GM23338 (cell line): ENCODE results near the gene GPATCH3. TPM values are rescaled to one million over a fixed set of nuclear protein-coding genes. Genes with fewer than 3 reads are reported as not detected.
A peak's percentile ranks its signal among the peaks of the same experiment; 100 is the strongest.

Source experiments
- ATAC-seq: fragments of 200-7000 bp; cut with Tn5 transposase; 3 replicates; pipeline ENCODE4 v1.9.1; 2020
- DNase-seq: peaks from one replicate; pipeline ENCODE4 v3.0.0-alpha.2; 2015; ENCODE audit warnings: low spot score
- H2AFZ ChIP-seq: fragments of 200-600 bp; sonication (generic); 2 replicates; pipeline ENCODE4 v1.8.0; 2016; ENCODE audit warnings: antibody characterized with exemption, mild to moderate bottlenecking, moderate library complexity
- H3F3A ChIP-seq: fragments of 200-600 bp; sonication (generic); replicated peaks from 2 replicates; pipeline ENCODE4 v1.8.0; 2017; ENCODE audit warnings: antibody characterized with exemption, mixed run types, low read depth
- H3K27ac ChIP-seq: fragments of 200-600 bp; sonication (generic); 2 replicates; pipeline ENCODE4 v1.6.1; 2016; ENCODE audit warnings: low read depth
- H3K27me3 ChIP-seq: fragments of 200-600 bp; sonication (generic); 2 replicates; pipeline ENCODE4 v1.8.0; 2016; ENCODE audit warnings: mild to moderate bottlenecking, mixed run types, moderate library complexity; ENCODE audit not compliant: insufficient read depth
- H3K36me3 ChIP-seq: fragments of 200-600 bp; sonication (generic); 2 replicates; pipeline ENCODE4 v1.8.0; 2016; ENCODE audit warnings: mild to moderate bottlenecking; ENCODE audit not compliant: insufficient read depth
- H3K4me1 ChIP-seq: fragments of 200-600 bp; sonication (generic); 2 replicates; pipeline ENCODE4 v1.8.0; 2016; ENCODE audit warnings: mild to moderate bottlenecking, moderate library complexity; ENCODE audit not compliant: insufficient read depth
- H3K4me2 ChIP-seq: fragments of 200-600 bp; sonication (generic); 2 replicates; pipeline ENCODE4 v1.7.1; 2017; ENCODE audit warnings: mixed run types
- H3K4me3 ChIP-seq: fragments of 200-600 bp; sonication (generic); 2 replicates; pipeline ENCODE4 v1.6.1; 2016; ENCODE audit warnings: mixed run types
- H3K79me2 ChIP-seq: fragments of 200-600 bp; sonication (generic); replicated peaks from 2 replicates; pipeline ENCODE4 v1.8.0; 2017; ENCODE audit warnings: mild to moderate bottlenecking; ENCODE audit not compliant: insufficient read depth
- H3K9me2 ChIP-seq: fragments of 200-600 bp; sonication (generic); 2 replicates; pipeline ENCODE4 v1.8.0; 2017; ENCODE audit not compliant: insufficient read depth
- H4K20me1 ChIP-seq: fragments of 200-600 bp; sonication (generic); replicated peaks from 2 replicates; pipeline ENCODE4 v1.8.0; 2017; ENCODE audit warnings: mild to moderate bottlenecking; ENCODE audit not compliant: insufficient read depth
- H3K27ac Mint-ChIP-seq: 2 replicates; pipeline ENCODE4 v1.8.0; 2020; ENCODE audit warnings: inconsistent platforms, mild to moderate bottlenecking, moderate library complexity, mixed read lengths
- H3K27me3 Mint-ChIP-seq: 3 replicates; pipeline ENCODE4 v1.8.0; 2022; ENCODE audit warnings: low read depth, mild to moderate bottlenecking, moderate library complexity, mixed read lengths, inconsistent platforms; ENCODE audit not compliant: insufficient read depth, poor library complexity
- H3K36me3 Mint-ChIP-seq: 3 replicates; pipeline ENCODE4 v1.8.0; 2021; ENCODE audit warnings: low read depth, mild to moderate bottlenecking, inconsistent platforms, moderate library complexity, mixed read lengths
- H3K4me1 Mint-ChIP-seq: 3 replicates; pipeline ENCODE4 v1.8.0; 2020; ENCODE audit warnings: mild to moderate bottlenecking, inconsistent platforms, mixed read lengths
- H3K4me3 Mint-ChIP-seq: 3 replicates; pipeline ENCODE4 v1.8.0; 2021; ENCODE audit warnings: moderate library complexity, mild to moderate bottlenecking, inconsistent platforms, mixed read lengths
- H3K9me3 Mint-ChIP-seq: 3 replicates; pipeline ENCODE4 v1.8.0; 2020; ENCODE audit warnings: moderate library complexity, mild to moderate bottlenecking, inconsistent platforms, mixed read lengths
- CREB1 ChIP-seq: fragments of 250-450 bp; sonication (Bioruptor Pico); IDR thresholded peaks from 2 replicates; pipeline ENCODE4 v1.5.0; 2020; ENCODE audit warnings: low read depth, mild to moderate bottlenecking, moderate library complexity
- EZH2 ChIP-seq: fragments of 200-600 bp; sonication (generic); IDR thresholded peaks from one replicate; pipeline ENCODE4 v1.8.0; 2017; ENCODE audit warnings: antibody characterized with exemption, mild to moderate bottlenecking, low read depth; ENCODE audit not compliant: unreplicated experiment
- EZH2phosphoT487 ChIP-seq: fragments of 200-600 bp; sonication (generic); IDR thresholded peaks from one replicate; pipeline ENCODE4 v1.8.1; 2018; ENCODE audit warnings: antibody characterized with exemption; ENCODE audit not compliant: unreplicated experiment
- JUNB ChIP-seq: IDR thresholded peaks from one replicate; pipeline ENCODE4 v1.6.1; 2016; ENCODE audit warnings: antibody characterized with exemption; ENCODE audit not compliant: unreplicated experiment
- NANOG ChIP-seq: IDR thresholded peaks from 2 replicates; pipeline ENCODE4 v1.6.1; 2016; ENCODE audit warnings: antibody characterized with exemption, borderline replicate concordance
- POLR2AphosphoS5 ChIP-seq: IDR thresholded peaks from 2 replicates; pipeline ENCODE4 v1.6.1; 2016; ENCODE audit warnings: antibody characterized with exemption, low read depth
- STAT1 ChIP-seq: IDR thresholded peaks from one replicate; pipeline ENCODE4 v1.6.1; 2016; ENCODE audit warnings: antibody characterized with exemption; ENCODE audit not compliant: unreplicated experiment
- ZNF114 ChIP-seq: fragments of 250-450 bp; sonication (Bioruptor Pico); IDR thresholded peaks from 2 replicates; pipeline ENCODE4 v1.5.0; 2020; ENCODE audit warnings: mild to moderate bottlenecking, moderate library complexity
- ZNF331 ChIP-seq: fragments of 250-450 bp; sonication (Bioruptor Pico); IDR thresholded peaks from 2 replicates; pipeline ENCODE4 v1.5.0; 2020; ENCODE audit warnings: low read depth, mild to moderate bottlenecking, moderate library complexity
- polyA plus RNA-seq: library from polyadenylated mRNA; unstranded; fragments of >200 nt; fragmentation: Nextera tagmentation; extraction: Ambion mirVana; gene quantifications from 2 replicates; pipeline ENCODE4 v1.2.1, GENCODE V29; 2016
- total RNA-seq: library from RNA; depleted of rRNA; stranded (reverse); fragments of >200 nt; shearing (Covaris generic); gene quantifications from 2 replicates; pipeline ENCODE4 v1.2.3, GENCODE V29; 2014
- TF ChIP-seq, protein P1 (sequence below): IDR thresholded peaks from one replicate; pipeline ENCODE4 v1.6.1; 2018; ENCODE audit warnings: antibody characterized with exemption; ENCODE audit not compliant: unreplicated experiment
- TF ChIP-seq, protein P2 (sequence below): fragments of 250-450 bp; sonication (Bioruptor Pico); IDR thresholded peaks from 2 replicates; pipeline ENCODE4 v1.5.0; 2020; ENCODE audit warnings: mild to moderate bottlenecking, moderate library complexity
- TF ChIP-seq, protein P3 (sequence below): IDR thresholded peaks from 2 replicates; pipeline ENCODE4 v1.6.1; 2016; ENCODE audit warnings: antibody characterized with exemption
- TF ChIP-seq, protein P4 (sequence below), 2 experiments: fragments of 200-600 bp in 1 of 2; sonication (generic) in 1 of 2; conservative IDR thresholded peaks; 2 replicates each; pipeline versions ENCODE4 v1.5.1 to v1.6.1; 2016 to 2017; ENCODE audit warnings: antibody characterized with exemption in 2 of 2, low read depth in 2 of 2, mild to moderate bottlenecking in 2 of 2, moderate library complexity in 1 of 2

GPATCH3 gene
- total and polyA plus RNA-seq, 2 experiments from 2014 or later: 10.5 to 13.0 TPM

- H3K36me3 Mint-ChIP-seq: peaks cover 45% of the 10 kb centered on the region
- peaks cover 14% of the 10 kb centered on the region for H3K27me3 Mint-ChIP-seq
- no peaks in the 10 kb centered on the region for H3K9me3 Mint-ChIP-seq
- Histone ChIP-seq H3K27me3 (no peaks in the 10 kb centered on the region), H3K79me2 (peaks cover 54% of the 10 kb centered on the region), H3K4me3 (peak overlapping the region; percentile 93), H3K36me3 (peaks cover 31% of the 10 kb centered on the region), H3F3A (peaks cover 21% of the 10 kb centered on the region; the same call in 1 of the 2 replicates), H3K4me2 (peak overlapping the region; percentile 97), H3K27ac (no peak overlapping the region), H3K4me1 (peaks cover 12% of the 10 kb centered on the region), H2AFZ (no peak overlapping the region), H3K9me2 (no peaks in the 10 kb centered on the region), H4K20me1 (peaks cover 24% of the 10 kb centered on the region; the same call in 1 of the 2 replicates)
- H3K4me1 Mint-ChIP-seq: peaks cover 18% of the 10 kb centered on the region
- TF ChIP-seq, protein P1, sequence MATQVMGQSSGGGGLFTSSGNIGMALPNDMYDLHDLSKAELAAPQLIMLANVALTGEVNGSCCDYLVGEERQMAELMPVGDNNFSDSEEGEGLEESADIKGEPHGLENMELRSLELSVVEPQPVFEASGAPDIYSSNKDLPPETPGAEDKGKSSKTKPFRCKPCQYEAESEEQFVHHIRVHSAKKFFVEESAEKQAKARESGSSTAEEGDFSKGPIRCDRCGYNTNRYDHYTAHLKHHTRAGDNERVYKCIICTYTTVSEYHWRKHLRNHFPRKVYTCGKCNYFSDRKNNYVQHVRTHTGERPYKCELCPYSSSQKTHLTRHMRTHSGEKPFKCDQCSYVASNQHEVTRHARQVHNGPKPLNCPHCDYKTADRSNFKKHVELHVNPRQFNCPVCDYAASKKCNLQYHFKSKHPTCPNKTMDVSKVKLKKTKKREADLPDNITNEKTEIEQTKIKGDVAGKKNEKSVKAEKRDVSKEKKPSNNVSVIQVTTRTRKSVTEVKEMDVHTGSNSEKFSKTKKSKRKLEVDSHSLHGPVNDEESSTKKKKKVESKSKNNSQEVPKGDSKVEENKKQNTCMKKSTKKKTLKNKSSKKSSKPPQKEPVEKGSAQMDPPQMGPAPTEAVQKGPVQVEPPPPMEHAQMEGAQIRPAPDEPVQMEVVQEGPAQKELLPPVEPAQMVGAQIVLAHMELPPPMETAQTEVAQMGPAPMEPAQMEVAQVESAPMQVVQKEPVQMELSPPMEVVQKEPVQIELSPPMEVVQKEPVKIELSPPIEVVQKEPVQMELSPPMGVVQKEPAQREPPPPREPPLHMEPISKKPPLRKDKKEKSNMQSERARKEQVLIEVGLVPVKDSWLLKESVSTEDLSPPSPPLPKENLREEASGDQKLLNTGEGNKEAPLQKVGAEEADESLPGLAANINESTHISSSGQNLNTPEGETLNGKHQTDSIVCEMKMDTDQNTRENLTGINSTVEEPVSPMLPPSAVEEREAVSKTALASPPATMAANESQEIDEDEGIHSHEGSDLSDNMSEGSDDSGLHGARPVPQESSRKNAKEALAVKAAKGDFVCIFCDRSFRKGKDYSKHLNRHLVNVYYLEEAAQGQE: no peak
- no peak for TF ChIP-seq NANOG
- no peak for TF ChIP-seq POLR2AphosphoS5
- TF ChIP-seq ZNF331 (CRISPR knock-in tag): no peak
- TF ChIP-seq, protein P2, sequence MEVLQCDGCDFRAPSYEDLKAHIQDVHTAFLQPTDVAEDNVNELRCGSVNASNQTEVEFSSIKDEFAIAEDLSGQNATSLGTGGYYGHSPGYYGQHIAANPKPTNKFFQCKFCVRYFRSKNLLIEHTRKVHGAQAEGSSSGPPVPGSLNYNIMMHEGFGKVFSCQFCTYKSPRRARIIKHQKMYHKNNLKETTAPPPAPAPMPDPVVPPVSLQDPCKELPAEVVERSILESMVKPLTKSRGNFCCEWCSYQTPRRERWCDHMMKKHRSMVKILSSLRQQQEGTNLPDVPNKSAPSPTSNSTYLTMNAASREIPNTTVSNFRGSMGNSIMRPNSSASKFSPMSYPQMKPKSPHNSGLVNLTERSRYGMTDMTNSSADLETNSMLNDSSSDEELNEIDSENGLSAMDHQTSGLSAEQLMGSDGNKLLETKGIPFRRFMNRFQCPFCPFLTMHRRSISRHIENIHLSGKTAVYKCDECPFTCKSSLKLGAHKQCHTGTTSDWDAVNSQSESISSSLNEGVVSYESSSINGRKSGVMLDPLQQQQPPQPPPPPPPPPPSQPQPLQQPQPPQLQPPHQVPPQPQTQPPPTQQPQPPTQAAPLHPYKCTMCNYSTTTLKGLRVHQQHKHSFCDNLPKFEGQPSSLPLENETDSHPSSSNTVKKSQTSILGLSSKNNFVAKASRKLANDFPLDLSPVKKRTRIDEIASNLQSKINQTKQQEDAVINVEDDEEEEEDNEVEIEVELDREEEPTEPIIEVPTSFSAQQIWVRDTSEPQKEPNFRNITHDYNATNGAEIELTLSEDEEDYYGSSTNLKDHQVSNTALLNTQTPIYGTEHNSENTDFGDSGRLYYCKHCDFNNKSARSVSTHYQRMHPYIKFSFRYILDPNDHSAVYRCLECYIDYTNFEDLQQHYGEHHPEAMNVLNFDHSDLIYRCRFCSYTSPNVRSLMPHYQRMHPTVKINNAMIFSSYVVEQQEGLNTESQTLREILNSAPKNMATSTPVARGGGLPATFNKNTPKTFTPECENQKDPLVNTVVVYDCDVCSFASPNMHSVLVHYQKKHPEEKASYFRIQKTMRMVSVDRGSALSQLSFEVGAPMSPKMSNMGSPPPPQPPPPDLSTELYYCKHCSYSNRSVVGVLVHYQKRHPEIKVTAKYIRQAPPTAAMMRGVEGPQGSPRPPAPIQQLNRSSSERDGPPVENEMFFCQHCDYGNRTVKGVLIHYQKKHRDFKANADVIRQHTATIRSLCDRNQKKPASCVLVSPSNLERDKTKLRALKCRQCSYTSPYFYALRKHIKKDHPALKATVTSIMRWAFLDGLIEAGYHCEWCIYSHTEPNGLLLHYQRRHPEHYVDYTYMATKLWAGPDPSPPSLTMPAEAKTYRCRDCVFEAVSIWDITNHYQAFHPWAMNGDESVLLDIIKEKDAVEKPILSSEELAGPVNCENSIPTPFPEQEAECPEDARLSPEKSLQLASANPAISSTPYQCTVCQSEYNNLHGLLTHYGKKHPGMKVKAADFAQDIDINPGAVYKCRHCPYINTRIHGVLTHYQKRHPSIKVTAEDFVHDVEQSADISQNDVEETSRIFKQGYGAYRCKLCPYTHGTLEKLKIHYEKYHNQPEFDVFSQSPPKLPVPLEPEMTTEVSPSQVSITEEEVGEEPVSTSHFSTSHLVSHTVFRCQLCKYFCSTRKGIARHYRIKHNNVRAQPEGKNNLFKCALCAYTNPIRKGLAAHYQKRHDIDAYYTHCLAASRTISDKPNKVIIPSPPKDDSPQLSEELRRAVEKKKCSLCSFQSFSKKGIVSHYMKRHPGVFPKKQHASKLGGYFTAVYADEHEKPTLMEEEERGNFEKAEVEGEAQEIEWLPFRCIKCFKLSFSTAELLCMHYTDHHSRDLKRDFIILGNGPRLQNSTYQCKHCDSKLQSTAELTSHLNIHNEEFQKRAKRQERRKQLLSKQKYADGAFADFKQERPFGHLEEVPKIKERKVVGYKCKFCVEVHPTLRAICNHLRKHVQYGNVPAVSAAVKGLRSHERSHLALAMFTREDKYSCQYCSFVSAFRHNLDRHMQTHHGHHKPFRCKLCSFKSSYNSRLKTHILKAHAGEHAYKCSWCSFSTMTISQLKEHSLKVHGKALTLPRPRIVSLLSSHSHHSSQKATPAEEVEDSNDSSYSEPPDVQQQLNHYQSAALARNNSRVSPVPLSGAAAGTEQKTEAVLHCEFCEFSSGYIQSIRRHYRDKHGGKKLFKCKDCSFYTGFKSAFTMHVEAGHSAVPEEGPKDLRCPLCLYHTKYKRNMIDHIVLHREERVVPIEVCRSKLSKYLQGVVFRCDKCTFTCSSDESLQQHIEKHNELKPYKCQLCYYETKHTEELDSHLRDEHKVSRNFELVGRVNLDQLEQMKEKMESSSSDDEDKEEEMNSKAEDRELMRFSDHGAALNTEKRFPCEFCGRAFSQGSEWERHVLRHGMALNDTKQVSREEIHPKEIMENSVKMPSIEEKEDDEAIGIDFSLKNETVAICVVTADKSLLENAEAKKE (CRISPR knock-in tag): no peak
- TF ChIP-seq JUNB: no peak
- TF ChIP-seq, protein P3, sequence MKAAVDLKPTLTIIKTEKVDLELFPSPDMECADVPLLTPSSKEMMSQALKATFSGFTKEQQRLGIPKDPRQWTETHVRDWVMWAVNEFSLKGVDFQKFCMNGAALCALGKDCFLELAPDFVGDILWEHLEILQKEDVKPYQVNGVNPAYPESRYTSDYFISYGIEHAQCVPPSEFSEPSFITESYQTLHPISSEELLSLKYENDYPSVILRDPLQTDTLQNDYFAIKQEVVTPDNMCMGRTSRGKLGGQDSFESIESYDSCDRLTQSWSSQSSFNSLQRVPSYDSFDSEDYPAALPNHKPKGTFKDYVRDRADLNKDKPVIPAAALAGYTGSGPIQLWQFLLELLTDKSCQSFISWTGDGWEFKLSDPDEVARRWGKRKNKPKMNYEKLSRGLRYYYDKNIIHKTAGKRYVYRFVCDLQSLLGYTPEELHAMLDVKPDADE: no peak
- TF ChIP-seq ZNF114 (CRISPR knock-in tag): no peak
- TF ChIP-seq CREB1: no peak
- TF ChIP-seq, protein P4, sequence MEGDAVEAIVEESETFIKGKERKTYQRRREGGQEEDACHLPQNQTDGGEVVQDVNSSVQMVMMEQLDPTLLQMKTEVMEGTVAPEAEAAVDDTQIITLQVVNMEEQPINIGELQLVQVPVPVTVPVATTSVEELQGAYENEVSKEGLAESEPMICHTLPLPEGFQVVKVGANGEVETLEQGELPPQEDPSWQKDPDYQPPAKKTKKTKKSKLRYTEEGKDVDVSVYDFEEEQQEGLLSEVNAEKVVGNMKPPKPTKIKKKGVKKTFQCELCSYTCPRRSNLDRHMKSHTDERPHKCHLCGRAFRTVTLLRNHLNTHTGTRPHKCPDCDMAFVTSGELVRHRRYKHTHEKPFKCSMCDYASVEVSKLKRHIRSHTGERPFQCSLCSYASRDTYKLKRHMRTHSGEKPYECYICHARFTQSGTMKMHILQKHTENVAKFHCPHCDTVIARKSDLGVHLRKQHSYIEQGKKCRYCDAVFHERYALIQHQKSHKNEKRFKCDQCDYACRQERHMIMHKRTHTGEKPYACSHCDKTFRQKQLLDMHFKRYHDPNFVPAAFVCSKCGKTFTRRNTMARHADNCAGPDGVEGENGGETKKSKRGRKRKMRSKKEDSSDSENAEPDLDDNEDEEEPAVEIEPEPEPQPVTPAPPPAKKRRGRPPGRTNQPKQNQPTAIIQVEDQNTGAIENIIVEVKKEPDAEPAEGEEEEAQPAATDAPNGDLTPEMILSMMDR (conservative IDR thresholded peaks at IDR 0.05; ENCODE audit: low read depth in 2 of 2): no peak
- no peak for TF ChIP-seq STAT1
- no peak for TF ChIP-seq EZH2
- TF ChIP-seq EZH2phosphoT487: no peak
- DNase-seq: no peak
- H3K27ac Mint-ChIP-seq: peak overlapping the region; percentile 98
- no peak for ATAC-seq
- peak overlapping the region; percentile 93 for H3K4me3 Mint-ChIP-seq
Measured at GRCh38 chr1:26922431-26922729, 22.1 kb upstream of the GPATCH3 start.
